ENCODE measurements around the gene NFASC.

DNA sequence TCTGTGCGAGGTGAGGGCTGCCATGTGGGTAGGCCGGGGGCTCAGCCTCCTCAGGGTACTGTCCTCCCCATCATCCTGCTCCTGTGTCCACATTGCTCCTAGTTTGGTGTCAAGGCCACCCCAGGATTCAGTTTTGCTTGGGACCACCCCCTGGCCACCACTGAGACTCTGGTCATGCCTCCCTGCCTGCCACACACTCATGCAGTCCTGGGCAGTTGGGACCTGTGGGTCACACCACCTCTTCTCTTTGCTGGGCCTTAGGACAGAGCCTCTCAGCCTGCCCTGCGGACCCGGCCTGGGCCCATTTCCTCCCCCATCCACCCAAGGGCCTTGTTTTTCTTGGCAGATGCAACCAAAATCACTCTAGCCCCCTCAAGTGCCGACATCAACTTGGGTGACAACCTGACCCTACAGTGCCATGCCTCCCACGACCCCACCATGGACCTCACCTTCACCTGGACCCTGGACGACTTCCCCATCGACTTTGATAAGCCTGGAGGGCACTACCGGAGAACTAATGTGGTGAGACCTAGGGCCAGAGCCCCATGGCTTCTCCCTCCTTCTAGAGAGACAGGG is 194.2 kb downstream of the NFASC start:
- TF ChIP-seq, protein P1, sequence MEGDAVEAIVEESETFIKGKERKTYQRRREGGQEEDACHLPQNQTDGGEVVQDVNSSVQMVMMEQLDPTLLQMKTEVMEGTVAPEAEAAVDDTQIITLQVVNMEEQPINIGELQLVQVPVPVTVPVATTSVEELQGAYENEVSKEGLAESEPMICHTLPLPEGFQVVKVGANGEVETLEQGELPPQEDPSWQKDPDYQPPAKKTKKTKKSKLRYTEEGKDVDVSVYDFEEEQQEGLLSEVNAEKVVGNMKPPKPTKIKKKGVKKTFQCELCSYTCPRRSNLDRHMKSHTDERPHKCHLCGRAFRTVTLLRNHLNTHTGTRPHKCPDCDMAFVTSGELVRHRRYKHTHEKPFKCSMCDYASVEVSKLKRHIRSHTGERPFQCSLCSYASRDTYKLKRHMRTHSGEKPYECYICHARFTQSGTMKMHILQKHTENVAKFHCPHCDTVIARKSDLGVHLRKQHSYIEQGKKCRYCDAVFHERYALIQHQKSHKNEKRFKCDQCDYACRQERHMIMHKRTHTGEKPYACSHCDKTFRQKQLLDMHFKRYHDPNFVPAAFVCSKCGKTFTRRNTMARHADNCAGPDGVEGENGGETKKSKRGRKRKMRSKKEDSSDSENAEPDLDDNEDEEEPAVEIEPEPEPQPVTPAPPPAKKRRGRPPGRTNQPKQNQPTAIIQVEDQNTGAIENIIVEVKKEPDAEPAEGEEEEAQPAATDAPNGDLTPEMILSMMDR (IDR thresholded peaks at IDR 0.05; ENCODE audit: insufficient read depth, low read length, poor library complexity, severe bottlenecking): no peak
- TF ChIP-seq EZH2phosphoT487 (conservative IDR thresholded peaks at IDR 0.05; ENCODE audit: low read length): no peak

All from SU-DHL-6 (cell line).